GM06990 (cell line): ENCODE results near the gene TYSND1.
A peak's percentile ranks its signal among the peaks of the same experiment; 100 is the strongest.
"Not testable (repeated sequence)": the region's sequence is repeated elsewhere in the genome, so short reads cannot be mapped to it uniquely, and the experiment has no call there.

ENCODE experiments used
- DNase-seq: peaks from one replicate; pipeline ENCODE4 v3.0.0-alpha.2; 2011; ENCODE audit not compliant: insufficient read length; ENCODE audit errors: extremely low read depth
- H3K27me3 ChIP-seq: replicated peaks from 2 replicates; pipeline ENCODE4 v1.6.0; 2011; ENCODE audit warnings: low read length; ENCODE audit not compliant: control insufficient read depth, insufficient read depth
- H3K36me3 ChIP-seq: 2 replicates; pipeline ENCODE4 v1.5.1; 2011; ENCODE audit warnings: low read length; ENCODE audit not compliant: control insufficient read depth, insufficient read depth
- H3K4me3 ChIP-seq: replicated peaks from 2 replicates; pipeline ENCODE4 v1.5.1; 2011; ENCODE audit warnings: low read depth, mild to moderate bottlenecking, control low read depth, low read length
- TF ChIP-seq, protein P1 (sequence below): IDR thresholded peaks from 2 replicates; pipeline ENCODE4 v1.5.1; 2011; ENCODE audit warnings: low read length, control low read depth, mild to moderate bottlenecking, inconsistent platforms; ENCODE audit not compliant: insufficient read depth, poor library complexity, severe bottlenecking

Gene TYSND1

GRCh38 chr10:70109064-70109729, 37.3 kb downstream of the TYSND1 start:
- no peak for DNase-seq
- H3K4me3 ChIP-seq: no peak overlapping the region
- peaks cover 10% of the 10 kb centered on the region for H3K36me3 ChIP-seq
- TF ChIP-seq, protein P1, sequence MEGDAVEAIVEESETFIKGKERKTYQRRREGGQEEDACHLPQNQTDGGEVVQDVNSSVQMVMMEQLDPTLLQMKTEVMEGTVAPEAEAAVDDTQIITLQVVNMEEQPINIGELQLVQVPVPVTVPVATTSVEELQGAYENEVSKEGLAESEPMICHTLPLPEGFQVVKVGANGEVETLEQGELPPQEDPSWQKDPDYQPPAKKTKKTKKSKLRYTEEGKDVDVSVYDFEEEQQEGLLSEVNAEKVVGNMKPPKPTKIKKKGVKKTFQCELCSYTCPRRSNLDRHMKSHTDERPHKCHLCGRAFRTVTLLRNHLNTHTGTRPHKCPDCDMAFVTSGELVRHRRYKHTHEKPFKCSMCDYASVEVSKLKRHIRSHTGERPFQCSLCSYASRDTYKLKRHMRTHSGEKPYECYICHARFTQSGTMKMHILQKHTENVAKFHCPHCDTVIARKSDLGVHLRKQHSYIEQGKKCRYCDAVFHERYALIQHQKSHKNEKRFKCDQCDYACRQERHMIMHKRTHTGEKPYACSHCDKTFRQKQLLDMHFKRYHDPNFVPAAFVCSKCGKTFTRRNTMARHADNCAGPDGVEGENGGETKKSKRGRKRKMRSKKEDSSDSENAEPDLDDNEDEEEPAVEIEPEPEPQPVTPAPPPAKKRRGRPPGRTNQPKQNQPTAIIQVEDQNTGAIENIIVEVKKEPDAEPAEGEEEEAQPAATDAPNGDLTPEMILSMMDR: no peak
- H3K27me3 ChIP-seq: no peaks in the 10 kb centered on the region

DNA sequence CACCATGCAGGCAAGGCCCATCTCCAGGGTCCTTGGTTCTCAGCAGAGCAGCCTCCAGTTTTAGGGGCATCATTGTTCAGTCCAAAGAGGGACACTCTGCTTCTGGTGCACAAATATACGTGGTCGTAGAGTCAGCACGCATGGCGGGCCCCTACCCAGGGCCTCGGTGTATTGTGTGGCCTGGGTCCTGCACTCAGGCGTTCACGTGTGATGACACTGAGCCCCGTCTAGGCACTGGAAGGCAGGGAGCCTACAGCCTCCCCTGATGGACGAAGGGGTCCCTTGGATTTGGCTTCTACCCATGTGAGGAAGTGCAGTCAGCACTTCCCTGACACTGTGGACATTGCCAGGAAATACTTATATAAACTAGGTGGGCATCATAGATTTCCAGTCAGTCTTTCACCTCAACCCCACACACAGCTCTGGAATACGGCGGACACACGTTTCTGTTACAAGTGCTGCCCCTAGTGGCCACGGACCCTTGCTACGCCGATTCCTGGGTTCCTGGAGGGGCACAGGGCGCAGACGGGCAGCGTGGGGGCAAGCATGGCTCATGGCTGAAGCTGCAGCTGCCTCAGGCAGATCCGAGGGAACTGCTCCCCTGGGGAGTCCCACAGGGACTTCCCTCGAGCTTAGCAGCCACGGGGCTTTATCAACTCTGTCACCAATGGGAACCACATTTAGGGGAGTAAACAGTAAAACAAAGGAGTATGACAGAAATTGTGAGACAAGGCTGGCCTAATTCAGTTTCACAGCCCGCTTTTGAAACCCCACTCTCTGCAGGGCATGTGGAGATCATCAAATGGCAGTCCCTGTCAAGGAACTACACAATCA, 39.3 kb downstream of the TYSND1 start:
- Histone ChIP-seq H3K27me3 (no peaks in the 10 kb centered on the region), H3K36me3 (peaks cover 5% of the 10 kb centered on the region), H3K4me3 (no peak overlapping the region)
- TF ChIP-seq, protein P1: peak; percentile 91
- DNase-seq: peak; percentile 53

DNA sequence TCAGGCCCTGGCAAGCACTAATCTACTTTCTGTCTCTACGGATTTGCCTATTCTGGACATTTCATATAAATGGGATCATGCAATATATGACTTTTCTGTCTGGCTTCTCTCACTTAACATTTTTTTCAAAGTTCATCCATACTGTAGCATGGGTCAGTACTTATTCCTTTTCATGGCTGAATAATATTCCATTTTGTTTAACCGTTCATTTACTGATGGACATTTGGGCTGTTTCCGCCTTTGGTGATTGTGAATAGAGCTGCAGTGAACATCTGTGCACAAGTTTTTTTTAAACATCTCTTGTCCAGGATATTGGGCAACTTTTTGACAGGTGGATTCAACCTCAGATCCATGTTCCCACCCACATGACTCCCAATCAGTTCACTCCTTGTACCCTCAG, 44.8 kb downstream of the TYSND1 start:
- peaks cover 1% of the 10 kb centered on the region; the same call in 1 of the 2 replicates for H3K27me3 ChIP-seq
- DNase-seq: no peak
- H3K36me3 ChIP-seq: no peaks in the 10 kb centered on the region
- TF ChIP-seq, protein P1: no peak
- no peak overlapping the region for H3K4me3 ChIP-seq

DNA sequence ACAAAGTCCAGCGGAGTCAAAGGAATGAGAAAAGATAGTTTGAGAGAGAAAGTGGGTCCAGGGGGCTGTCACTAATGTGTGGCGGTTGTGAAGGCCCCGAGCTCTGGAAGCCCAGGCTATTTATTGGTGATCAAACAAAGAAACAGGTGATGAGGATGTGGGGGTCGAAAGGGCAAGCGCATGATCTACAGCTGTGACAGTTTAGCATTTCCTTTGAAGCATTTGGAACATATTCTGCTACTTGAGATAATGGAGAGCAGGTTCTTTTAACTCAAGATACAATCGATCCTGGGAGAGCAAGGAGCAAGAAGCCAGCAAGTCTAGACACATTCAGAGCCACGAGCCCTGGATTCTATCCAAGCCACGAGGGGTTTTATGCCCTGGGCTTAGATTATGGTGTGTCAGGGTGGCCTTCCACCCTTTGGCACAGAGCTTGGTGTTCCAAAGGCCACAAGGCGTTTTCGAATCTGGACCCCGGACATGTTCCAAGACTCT, 45.4 kb downstream of the TYSND1 start:
- not testable (repeated sequence) for DNase-seq, H3K4me3 ChIP-seq, H3K36me3 ChIP-seq, H3K27me3 ChIP-seq

DNA sequence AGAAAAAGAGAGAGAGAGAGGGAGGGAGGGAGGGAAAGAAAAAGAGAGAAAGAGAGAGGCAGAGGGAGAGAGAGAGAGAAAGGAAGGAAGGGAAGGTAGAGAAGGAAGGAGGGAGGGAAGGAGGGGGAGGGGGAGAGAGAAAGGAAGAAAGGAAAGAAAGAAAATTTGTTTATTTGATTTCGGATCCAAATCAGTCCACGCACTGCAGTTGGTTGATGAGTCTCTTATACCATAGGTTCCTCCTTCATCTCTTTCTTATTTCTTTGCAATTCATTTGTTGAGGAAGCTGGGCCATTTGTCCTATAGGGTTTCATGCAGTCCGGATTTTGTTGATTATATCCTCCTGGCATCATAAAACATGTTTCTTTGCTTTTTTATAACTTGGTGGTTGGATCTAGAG, 48.2 kb downstream of the TYSND1 start:
- Histone ChIP-seq H3K4me3 (no peak overlapping the region), H3K36me3 (no peaks in the 10 kb centered on the region), H3K27me3 (peaks cover 1% of the 10 kb centered on the region; the same call in 1 of the 2 replicates)
- no peak for DNase-seq
- TF ChIP-seq, protein P1: no peak

DNA sequence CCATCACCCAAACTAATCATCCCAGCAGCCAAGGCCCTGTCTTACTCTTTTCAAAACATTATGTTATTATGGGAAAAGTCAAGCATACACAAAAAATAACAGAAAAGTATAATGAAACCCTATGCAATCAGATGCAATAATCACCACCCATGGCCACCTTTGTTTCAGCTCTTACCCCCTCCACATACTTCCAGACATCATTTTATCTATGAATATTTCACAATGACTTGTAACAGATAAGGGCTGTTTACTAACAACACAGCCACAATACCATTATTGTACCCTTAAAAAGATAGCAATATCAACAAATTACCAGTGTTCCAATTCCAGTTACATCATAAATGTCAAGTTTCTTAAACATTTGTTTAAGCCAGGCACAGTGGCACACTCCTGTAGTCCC, 49.0 kb downstream of the TYSND1 start:
- TF ChIP-seq, protein P1: no peak
- no peak for DNase-seq
- H3K27me3 ChIP-seq: peaks cover 1% of the 10 kb centered on the region; the same call in 1 of the 2 replicates
- H3K36me3 ChIP-seq: no peaks in the 10 kb centered on the region
- no peak overlapping the region for H3K4me3 ChIP-seq
